NCI-H748 (cell line): ENCODE data around the gene NUDT14.

Source experiments
- DNase-seq: peaks from one replicate; lab custom pipeline; 2025; ENCODE audit not compliant: unreplicated experiment; lab: John Stamatoyannopoulos, UW

The NUDT14 gene

DNA sequence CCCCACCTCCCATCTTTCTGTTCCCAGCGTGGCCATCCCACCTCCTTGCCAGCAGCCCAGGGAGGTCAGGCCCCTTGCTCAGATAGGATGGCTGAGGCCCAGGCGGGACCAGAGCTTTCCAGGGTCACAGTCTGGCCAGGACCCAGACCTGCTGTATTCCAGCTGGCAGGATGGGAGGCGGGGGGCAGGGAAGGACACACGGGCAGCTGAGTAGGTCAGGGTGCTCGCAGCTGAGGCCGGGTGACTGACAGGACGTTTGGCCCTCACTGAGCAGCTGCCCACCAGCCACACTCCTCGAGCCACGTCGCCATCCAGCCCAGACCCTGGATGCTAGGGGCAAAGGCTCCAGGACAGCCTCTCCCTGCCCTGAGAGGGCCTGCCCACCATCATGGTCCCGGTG lies 4.0 kb downstream of the NUDT14 start:
- no peak for DNase-seq

DNA sequence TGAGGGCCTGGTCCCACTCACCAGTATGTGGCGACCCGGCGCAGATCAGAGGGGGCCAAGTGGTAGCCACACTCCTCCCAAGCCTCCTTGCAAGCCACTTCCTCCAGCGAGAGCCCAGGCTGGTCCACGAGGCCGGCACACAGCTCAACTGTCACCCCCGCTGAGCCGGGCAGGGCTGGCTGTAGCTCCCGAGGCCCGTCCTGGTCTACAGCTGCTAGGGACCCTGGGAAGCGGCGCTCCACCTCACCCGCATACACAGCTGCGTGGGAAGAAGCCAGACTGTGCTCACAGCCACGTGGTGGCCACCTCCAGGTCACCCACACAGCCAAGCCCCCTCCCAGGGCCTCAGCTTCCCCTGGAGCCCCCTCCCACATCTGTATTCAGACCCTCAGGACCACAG lies 4.6 kb downstream of the NUDT14 start:
- no peak for DNase-seq

GRCh38 chr14:105173901-105174894 lies 6.9 kb downstream of the NUDT14 start:
- DNase-seq, result no peak

DNA sequence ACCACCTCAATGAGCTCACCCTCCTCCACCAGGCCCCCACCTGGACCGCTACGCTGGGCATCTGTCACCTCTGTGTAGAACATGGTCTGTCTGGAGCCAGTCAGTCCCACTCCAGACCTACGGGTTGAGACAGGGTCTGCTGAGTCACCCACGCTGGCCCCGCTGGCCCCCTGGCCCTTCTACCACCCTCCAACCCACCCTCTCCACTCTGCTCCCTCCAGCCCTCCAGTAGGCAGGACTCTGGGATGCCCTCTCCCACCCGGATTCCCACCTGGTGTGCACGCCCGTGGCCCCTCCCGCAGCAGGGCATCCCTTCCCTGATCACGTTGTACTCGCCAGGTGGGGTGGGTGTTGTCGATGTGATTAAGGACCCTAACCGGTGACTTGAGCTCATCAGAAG lies 8.0 kb downstream of the NUDT14 start:
- DNase-seq, result no peak

DNA sequence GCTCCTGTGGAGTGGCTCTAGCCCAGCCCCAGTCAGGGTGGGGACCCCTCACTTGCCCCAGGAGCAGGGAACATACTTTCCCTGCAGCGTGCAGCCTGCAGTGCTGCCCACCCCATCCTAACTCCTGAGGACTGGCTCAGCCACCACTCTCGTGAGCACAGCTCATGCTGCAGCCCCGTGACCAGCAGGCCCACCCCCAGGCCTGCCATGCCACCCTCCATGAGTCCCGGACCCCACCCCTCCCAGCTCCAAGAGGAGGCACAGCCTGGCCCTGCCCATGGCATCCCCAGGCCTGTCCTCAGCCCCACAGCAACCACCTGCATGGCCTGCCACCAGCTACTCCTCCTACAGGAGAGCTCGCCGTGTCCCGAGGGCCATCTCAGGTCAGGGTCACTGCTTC lies 8.6 kb downstream of the NUDT14 start:
- no peak for DNase-seq

GRCh38 chr14:105171004-105171673 lies 10.0 kb downstream of the NUDT14 start:
- DNase-seq, result peak; percentile 51

GRCh38 chr14:105169776-105170655 lies 11.1 kb downstream of the NUDT14 start:
- no peak for DNase-seq

GRCh38 chr14:105168979-105169507 lies 12.1 kb downstream of the NUDT14 start:
- peak; percentile 78 for DNase-seq

DNA sequence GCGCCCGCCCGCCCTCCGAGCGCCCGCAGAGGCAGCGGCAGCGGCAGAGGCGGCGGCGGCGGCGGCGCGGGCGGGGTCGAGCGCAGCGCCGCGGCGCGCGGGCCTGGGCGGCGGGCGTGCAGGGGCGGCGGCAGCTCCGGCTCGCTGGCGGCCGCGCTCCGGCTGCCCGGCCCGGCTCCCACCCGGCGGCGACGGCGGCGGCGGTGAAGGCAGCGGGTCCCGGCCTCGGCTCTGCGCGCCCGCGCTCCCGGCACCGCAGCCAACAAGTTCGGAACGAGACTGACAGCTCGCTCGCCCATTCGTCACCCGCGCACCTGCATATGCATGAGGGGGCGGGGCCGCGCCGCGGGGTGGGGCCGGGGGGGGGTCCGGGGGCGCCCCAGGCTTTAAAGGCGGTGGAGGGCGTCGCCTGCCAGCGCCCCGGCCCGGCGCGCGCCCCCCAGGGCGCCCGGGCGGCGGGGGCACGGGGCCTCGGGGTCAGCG lies 12.6 kb downstream of the NUDT14 start, which contains the start of gene JAG2:
Gene JAG2, minus strand, starts transcription at position 281 of the 483 bp plus-strand sequence. CDS start 356 bp downstream, outside the sequence.
- peak; percentile 82 for DNase-seq

DNA sequence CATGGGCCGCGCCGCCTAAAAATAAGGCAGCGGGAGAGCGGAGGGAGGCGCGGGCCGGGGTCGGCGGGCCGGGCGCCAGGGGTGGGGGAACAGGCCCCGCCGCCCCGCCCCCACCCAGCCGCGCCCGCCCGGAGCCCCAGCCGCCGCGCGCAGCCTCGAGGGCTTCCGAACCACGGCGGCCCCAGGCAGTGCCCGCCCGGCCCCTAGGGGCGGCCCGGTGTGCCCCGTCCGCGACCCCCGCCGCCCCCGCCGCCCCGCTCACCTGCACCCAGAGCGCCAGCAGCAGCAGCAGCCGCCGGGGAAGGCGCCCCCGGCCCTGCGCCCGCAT lies 13.1 kb downstream of the NUDT14 start:
- no peak for DNase-seq

DNA sequence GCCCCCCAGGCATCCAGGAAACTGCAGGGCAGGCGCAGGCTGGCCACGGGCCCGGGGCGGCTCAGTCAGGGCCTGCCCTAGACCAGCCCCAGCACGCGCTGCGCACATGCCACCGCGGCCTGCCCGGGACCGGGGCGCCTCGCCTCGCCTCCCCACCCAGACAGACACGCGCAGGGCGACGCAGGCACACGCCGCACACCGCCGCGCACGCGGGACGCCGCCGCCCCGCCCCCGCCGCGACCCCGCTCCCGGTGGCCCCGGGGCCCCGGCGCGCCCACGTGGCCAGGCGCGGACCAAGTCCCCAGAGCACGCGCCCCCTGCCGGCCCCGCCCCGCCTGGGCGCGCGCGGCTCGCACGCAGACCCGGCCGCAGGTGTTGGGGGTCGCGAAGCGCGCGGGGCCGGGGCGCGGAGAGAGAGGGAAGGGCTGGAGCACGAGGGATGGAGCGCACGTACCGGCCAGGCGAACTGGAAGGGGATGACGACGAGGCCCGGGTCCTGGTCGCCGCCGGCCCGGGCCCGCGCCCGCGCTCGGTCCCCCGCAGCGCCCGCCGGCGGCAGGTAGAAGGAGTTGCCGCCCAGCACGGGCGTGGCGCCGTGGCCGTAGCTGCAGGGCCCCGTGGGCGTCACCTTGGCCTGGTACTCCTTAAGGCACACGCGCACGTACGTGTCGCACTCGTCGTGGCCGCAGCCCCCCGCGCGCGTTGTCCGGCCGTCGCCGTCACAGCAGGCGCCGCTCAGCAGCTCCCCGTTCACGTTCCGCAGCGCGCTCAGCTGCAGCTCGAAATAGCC lies 13.6 kb downstream of the NUDT14 start:
- peak; percentile 69 for DNase-seq

- DNase-seq, result no peak
Observed at GRCh38 chr14:105166571-105167302, 14.4 kb downstream of the NUDT14 start.

DNA sequence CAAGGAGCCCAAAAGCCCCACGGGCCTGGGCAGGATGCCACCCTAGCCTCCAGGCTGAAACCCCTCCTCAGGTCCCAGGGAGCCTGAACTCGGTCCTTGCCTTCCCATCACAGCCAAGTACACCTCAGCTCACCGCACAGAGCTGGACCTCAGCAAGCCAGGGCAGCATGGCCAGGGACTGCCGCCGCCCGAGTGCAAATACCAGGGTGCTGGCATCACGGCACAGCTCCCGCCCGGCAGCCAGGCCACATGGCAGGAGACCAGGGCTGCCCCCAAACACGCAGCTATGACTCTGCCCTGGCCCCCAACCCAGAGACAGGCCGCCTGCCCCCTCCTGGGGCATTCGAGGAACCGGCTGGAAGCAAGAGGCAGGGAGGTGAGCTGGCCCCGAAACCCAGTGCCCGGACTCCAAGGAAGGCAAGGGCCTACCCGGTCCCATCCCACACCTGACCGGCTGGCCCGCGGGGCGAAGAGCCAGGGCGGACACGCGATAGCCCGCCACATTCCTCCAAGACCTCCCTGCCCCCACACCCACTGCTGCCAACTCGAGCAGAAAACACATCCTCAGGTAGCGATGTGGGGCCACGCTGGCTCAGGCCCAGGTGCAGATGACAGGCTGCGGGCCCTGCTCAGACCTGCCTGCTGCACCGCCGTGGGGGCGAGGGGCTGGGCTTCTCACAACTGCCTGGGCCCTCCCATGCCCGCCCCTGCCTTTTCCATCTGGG lies 15.2 kb downstream of the NUDT14 start:
- no peak for DNase-seq

DNA sequence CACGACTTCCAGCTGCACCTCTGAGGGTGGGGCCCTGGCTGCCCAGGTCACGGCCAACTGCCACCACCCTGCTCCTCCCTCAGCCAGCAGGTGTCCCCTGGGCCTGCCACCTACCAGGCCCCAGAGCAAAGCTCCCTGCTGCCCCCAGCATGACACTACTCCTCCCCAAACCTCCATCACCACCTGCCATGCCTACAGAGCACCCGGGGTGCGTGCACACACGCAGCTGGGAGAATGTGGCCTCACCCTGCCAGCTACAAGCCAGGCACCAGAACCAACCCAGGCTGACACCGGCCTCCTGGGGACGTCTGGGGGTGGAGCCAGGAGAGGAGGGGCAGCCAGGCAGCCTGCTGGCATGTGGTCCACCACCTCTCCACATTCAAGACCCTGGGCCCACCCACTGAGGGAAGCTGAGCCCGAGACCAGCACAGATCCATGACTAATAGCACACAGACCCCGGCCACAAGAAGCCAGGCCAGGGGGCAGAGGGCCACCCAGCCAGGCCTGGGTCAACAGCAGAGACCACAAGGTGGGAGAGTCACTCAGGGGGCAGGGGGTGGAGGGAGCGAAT lies 15.9 kb downstream of the NUDT14 start:
- DNase-seq, result no peak

DNA sequence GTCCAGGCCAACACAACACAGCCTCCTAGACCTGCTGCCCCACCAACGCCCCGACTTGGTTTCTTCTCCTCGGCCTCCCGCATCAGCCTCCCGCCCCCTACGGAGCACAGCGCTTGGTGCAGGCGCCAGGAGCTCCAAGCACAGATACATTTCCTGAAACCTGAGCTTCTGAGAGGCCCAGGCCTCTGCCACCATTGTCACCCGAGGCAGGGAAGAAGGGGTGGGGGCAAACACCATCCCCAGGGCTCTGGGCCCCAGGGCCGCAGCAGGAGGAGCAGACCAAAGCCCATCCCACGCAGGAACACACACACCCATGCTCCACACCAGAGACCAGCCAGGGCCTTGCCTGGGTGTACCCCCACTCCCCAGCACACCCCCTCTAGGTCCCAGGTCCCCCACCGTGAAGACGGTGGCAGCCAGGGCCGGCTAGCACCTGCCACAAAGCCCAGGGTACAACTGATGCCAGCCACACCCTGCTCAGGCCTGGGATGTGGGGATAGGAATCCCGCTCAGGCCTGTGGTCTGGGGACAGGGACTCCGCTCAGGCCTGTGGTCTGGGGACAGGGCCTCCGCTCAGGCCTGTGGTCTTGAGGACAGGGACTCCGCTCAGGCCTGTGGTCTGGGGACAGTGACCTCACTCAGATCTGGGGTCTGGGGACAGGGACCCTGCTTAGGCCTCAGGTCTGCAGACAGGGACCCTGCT lies 17.9 kb downstream of the NUDT14 start:
- DNase-seq, result peak; percentile 18

GRCh38 chr14:105162669-105162979 lies 18.5 kb downstream of the NUDT14 start:
- no peak for DNase-seq

GRCh38 chr14:105161964-105162668 lies 19.0 kb downstream of the NUDT14 start:
- DNase-seq, result no peak
